ENCODE measurements around the gene TMEM242.
"Not testable (repeated sequence)": the region's sequence is repeated elsewhere in the genome, so short reads cannot be mapped to it uniquely, and the experiment has no call there.

The TMEM242 gene

GRCh38 chr6:157322792-157323254 lies 496 bp downstream of the TMEM242 start:
- H3K27ac ChIP-seq (ENCODE audit: low read length): peak overlapping the region; percentile 70
- peaks cover 8% of the 10 kb centered on the region for H3K36me3 ChIP-seq (ENCODE audit: control insufficient read depth, low read depth, low read length)
- H3K4me3 ChIP-seq (ENCODE audit: low read length): peak overlapping the region; percentile 86
- peak overlapping the region; percentile 82 for H3K9ac ChIP-seq (ENCODE audit: low read length)
- H3K27me3 ChIP-seq (ENCODE audit: control insufficient read depth, insufficient read depth, low read length): peaks cover 5% of the 10 kb centered on the region
- no peaks in the 10 kb centered on the region for H3K9me3 ChIP-seq (ENCODE audit: control insufficient read depth, low read depth, low read length)
- no peaks in the 10 kb centered on the region for H3K4me1 ChIP-seq (ENCODE audit: control insufficient read depth, low read depth, low read length)

GRCh38 chr6:157316871-157317814 lies 6.2 kb downstream of the TMEM242 start:
- no peaks in the 10 kb centered on the region for H3K9me3 ChIP-seq (ENCODE audit: control insufficient read depth, low read depth, low read length)
- H3K27me3 ChIP-seq (ENCODE audit: control insufficient read depth, insufficient read depth, low read length): no peaks in the 10 kb centered on the region
- no peak overlapping the region for H3K4me3 ChIP-seq (ENCODE audit: low read length)
- peaks cover 41% of the 10 kb centered on the region for H3K36me3 ChIP-seq (ENCODE audit: control insufficient read depth, low read depth, low read length)
- H3K27ac ChIP-seq (ENCODE audit: low read length): no peak overlapping the region
- H3K9ac ChIP-seq (ENCODE audit: low read length): no peak overlapping the region
- H3K4me1 ChIP-seq (ENCODE audit: control insufficient read depth, low read depth, low read length): no peaks in the 10 kb centered on the region

- Histone ChIP-seq H3K36me3 (ENCODE audit: control insufficient read depth, low read depth, low read length) (peaks cover 46% of the 10 kb centered on the region), H3K27me3 (ENCODE audit: control insufficient read depth, insufficient read depth, low read length) (no peaks in the 10 kb centered on the region), H3K4me3 (ENCODE audit: low read length) (no peak overlapping the region), H3K27ac (ENCODE audit: low read length) (no peak overlapping the region), H3K4me1 (ENCODE audit: control insufficient read depth, low read depth, low read length) (no peaks in the 10 kb centered on the region), H3K9ac (ENCODE audit: low read length) (no peak overlapping the region), H3K9me3 (ENCODE audit: control insufficient read depth, low read depth, low read length) (no peaks in the 10 kb centered on the region)
Measured at GRCh38 chr6:157314705-157315321, 8.5 kb downstream of the TMEM242 start.

- Histone ChIP-seq H3K27me3 (ENCODE audit: control insufficient read depth, insufficient read depth, low read length) (no peaks in the 10 kb centered on the region), H3K9me3 (ENCODE audit: control insufficient read depth, low read depth, low read length) (no peaks in the 10 kb centered on the region), H3K4me1 (ENCODE audit: control insufficient read depth, low read depth, low read length) (no peaks in the 10 kb centered on the region), H3K27ac (ENCODE audit: low read length) (no peak overlapping the region), H3K9ac (ENCODE audit: low read length) (no peak overlapping the region), H3K4me3 (ENCODE audit: low read length) (no peak overlapping the region), H3K36me3 (ENCODE audit: control insufficient read depth, low read depth, low read length) (peaks cover 46% of the 10 kb centered on the region)
Measured at GRCh38 chr6:157313531-157314467, 9.5 kb downstream of the TMEM242 start.

GRCh38 chr6:157312757-157313156 lies 10.6 kb downstream of the TMEM242 start:
- no peak overlapping the region for H3K9ac ChIP-seq (ENCODE audit: low read length)
- H3K36me3 ChIP-seq (ENCODE audit: control insufficient read depth, low read depth, low read length): peaks cover 38% of the 10 kb centered on the region
- no peak overlapping the region for H3K27ac ChIP-seq (ENCODE audit: low read length)
- H3K27me3 ChIP-seq (ENCODE audit: control insufficient read depth, insufficient read depth, low read length): no peaks in the 10 kb centered on the region
- H3K9me3 ChIP-seq (ENCODE audit: control insufficient read depth, low read depth, low read length): no peaks in the 10 kb centered on the region
- no peak overlapping the region for H3K4me3 ChIP-seq (ENCODE audit: low read length)
- H3K4me1 ChIP-seq (ENCODE audit: control insufficient read depth, low read depth, low read length): no peaks in the 10 kb centered on the region

GRCh38 chr6:157310693-157311092 lies 12.6 kb downstream of the TMEM242 start:
- not testable (repeated sequence) for H3K9ac ChIP-seq (ENCODE audit: low read length); H3K4me1 ChIP-seq (ENCODE audit: control insufficient read depth, low read depth, low read length); H3K27me3 ChIP-seq (ENCODE audit: control insufficient read depth, insufficient read depth, low read length); H3K9me3 ChIP-seq (ENCODE audit: control insufficient read depth, low read depth, low read length); H3K27ac ChIP-seq (ENCODE audit: low read length); H3K4me3 ChIP-seq (ENCODE audit: low read length)
- peaks cover 30% of the 10 kb centered on the region for H3K36me3 ChIP-seq (ENCODE audit: control insufficient read depth, low read depth, low read length)

GRCh38 chr6:157307661-157308060 lies 15.7 kb downstream of the TMEM242 start:
- Histone ChIP-seq H3K4me3 (ENCODE audit: low read length) (no peak overlapping the region), H3K27ac (ENCODE audit: low read length) (no peak overlapping the region)

GRCh38 chr6:157305670-157306653 lies 17.4 kb downstream of the TMEM242 start:
- H3K36me3 ChIP-seq (ENCODE audit: control insufficient read depth, low read depth, low read length): peaks cover 4% of the 10 kb centered on the region
- H3K27ac ChIP-seq (ENCODE audit: low read length): no peak overlapping the region
- H3K9me3 ChIP-seq (ENCODE audit: control insufficient read depth, low read depth, low read length): no peaks in the 10 kb centered on the region
- peaks cover 12% of the 10 kb centered on the region for H3K4me1 ChIP-seq (ENCODE audit: control insufficient read depth, low read depth, low read length)
- H3K9ac ChIP-seq (ENCODE audit: low read length): no peak overlapping the region
- no peak overlapping the region for H3K4me3 ChIP-seq (ENCODE audit: low read length)
- no peaks in the 10 kb centered on the region for H3K27me3 ChIP-seq (ENCODE audit: control insufficient read depth, insufficient read depth, low read length)

More at GRCh38 chr6:157307661-157308060, 15.7 kb downstream of the TMEM242 start:
- Histone ChIP-seq H3K27me3 (ENCODE audit: control insufficient read depth, insufficient read depth, low read length) (no peaks in the 10 kb centered on the region), H3K4me1 (ENCODE audit: control insufficient read depth, low read depth, low read length) (peaks cover 11% of the 10 kb centered on the region), H3K36me3 (ENCODE audit: control insufficient read depth, low read depth, low read length) (peaks cover 11% of the 10 kb centered on the region), H3K9ac (ENCODE audit: low read length) (no peak overlapping the region), H3K9me3 (ENCODE audit: control insufficient read depth, low read depth, low read length) (no peaks in the 10 kb centered on the region)

- no peaks in the 10 kb centered on the region for H3K36me3 ChIP-seq (ENCODE audit: control insufficient read depth, low read depth, low read length)
- H3K9me3 ChIP-seq (ENCODE audit: control insufficient read depth, low read depth, low read length): no peaks in the 10 kb centered on the region
- H3K27ac ChIP-seq (ENCODE audit: low read length): no peak overlapping the region
- H3K4me3 ChIP-seq (ENCODE audit: low read length): no peak overlapping the region
- H3K27me3 ChIP-seq (ENCODE audit: control insufficient read depth, insufficient read depth, low read length): no peaks in the 10 kb centered on the region
- H3K4me1 ChIP-seq (ENCODE audit: control insufficient read depth, low read depth, low read length): peaks cover 12% of the 10 kb centered on the region
- no peak overlapping the region for H3K9ac ChIP-seq (ENCODE audit: low read length)
Measured at GRCh38 chr6:157304899-157305663, 18.2 kb downstream of the TMEM242 start.

GRCh38 chr6:157302736-157303135 lies 20.6 kb downstream of the TMEM242 start:
- Histone ChIP-seq H3K4me1 (ENCODE audit: control insufficient read depth, low read depth, low read length) (peaks cover 12% of the 10 kb centered on the region), H3K4me3 (ENCODE audit: low read length) (no peak overlapping the region), H3K36me3 (ENCODE audit: control insufficient read depth, low read depth, low read length) (no peaks in the 10 kb centered on the region), H3K9ac (ENCODE audit: low read length) (no peak overlapping the region), H3K27ac (ENCODE audit: low read length) (no peak overlapping the region), H3K27me3 (ENCODE audit: control insufficient read depth, insufficient read depth, low read length) (no peaks in the 10 kb centered on the region), H3K9me3 (ENCODE audit: control insufficient read depth, low read depth, low read length) (no peaks in the 10 kb centered on the region)

Data from iPS-18a (cell line).